Activated CD4-positive, alpha-beta memory T cell treated with anti-CD3 and anti-CD28 coated beads for 36 hours (primary cell): Measurements from ENCODE around the gene DLG2. TPM values are rescaled to one million over a fixed set of nuclear protein-coding genes. Genes with fewer than 3 reads are reported as not detected.

Source experiments
- CTCF ChIA-PET: fragments of 350-600 bp; sonication (Branson Sonifier 250); formaldehyde crosslinking; loops from one replicate; lab custom pipeline; 2021; ENCODE audit warnings: antibody characterized with exemption, inconsistent platforms; lab: Charles Lee
- POLR2A ChIA-PET: fragments of 350-600 bp; sonication (Branson Sonifier 250); formaldehyde crosslinking; loops from one replicate; lab custom pipeline; 2021; ENCODE audit warnings: antibody characterized with exemption; lab: Charles Lee
- DNase-seq: peaks from one replicate; pipeline ENCODE4 v3.0.0-alpha.2; 2020
- H3K27ac Mint-ChIP-seq: one replicate; pipeline ENCODE4 v1.8.0; 2021; ENCODE audit warnings: mixed read lengths
- H3K27me3 Mint-ChIP-seq: one replicate; pipeline ENCODE4 v1.8.0; 2021; ENCODE audit warnings: mixed read lengths
- H3K36me3 Mint-ChIP-seq: one replicate; pipeline ENCODE4 v1.8.0; 2021; ENCODE audit warnings: mixed read lengths
- H3K4me1 Mint-ChIP-seq: one replicate; pipeline ENCODE4 v1.8.0; 2021; ENCODE audit warnings: low read depth, mixed read lengths
- H3K4me3 Mint-ChIP-seq: one replicate; pipeline ENCODE4 v1.8.0; 2021; ENCODE audit warnings: mild to moderate bottlenecking, mixed read lengths
- H3K9me3 Mint-ChIP-seq: one replicate; pipeline ENCODE4 v1.8.0; 2021; ENCODE audit warnings: mixed read lengths
- intact Hi-C: fragments of 100-400 bp; cut with micrococcal nuclease; formaldehyde crosslinking; loops from one replicate; pipeline ENCODE4 v1.15.1; 2023
- total RNA-seq, 2 experiments: library from RNA; stranded (reverse); gene quantifications; one replicate each; pipeline ENCODE4 v1.2.3, GENCODE V29; 2021

Gene DLG2
- total RNA-seq, 2 experiments from 2014 or later: 1.7 to 2.1 TPM

- H3K36me3 Mint-ChIP-seq: no peaks in the 10 kb centered on the region
- H3K4me1 Mint-ChIP-seq: no peaks in the 10 kb centered on the region
- H3K27ac Mint-ChIP-seq: no peak overlapping the region
- H3K4me3 Mint-ChIP-seq: no peak overlapping the region
- CTCF ChIA-PET: no interaction called here
- POLR2A ChIA-PET: no interaction called here
- intact Hi-C loops: no loop called here
- peaks cover 32% of the 10 kb centered on the region for H3K9me3 Mint-ChIP-seq
- no peak for DNase-seq
- H3K27me3 Mint-ChIP-seq: no peaks in the 10 kb centered on the region
Observed at GRCh38 chr11:84594602-84595001, 1032.5 kb downstream of the DLG2 start.

DNA sequence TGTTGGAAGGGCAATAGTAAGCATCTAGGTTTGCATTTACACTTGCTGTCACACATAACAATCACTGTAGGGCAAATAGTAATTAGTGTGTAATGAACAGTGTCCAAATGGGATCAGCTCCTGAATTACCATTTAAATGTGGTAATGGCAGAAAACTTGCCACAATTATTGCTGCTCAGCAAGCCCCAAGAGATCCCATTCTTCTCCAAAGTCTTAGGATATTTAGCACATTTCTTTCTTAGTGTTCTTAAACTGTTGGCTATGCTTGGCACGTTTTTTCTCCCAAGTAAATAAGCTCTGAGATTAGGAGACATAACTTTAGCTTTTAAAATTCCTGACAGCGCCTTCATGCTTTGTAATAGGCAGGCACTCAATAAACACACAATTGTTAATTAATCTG is 1037.0 kb downstream of the DLG2 start:
- ChIA-PET POLR2A (no interaction called here), CTCF (no interaction called here)
- no peaks in the 10 kb centered on the region for H3K4me1 Mint-ChIP-seq
- H3K27ac Mint-ChIP-seq: no peak overlapping the region
- peaks cover 30% of the 10 kb centered on the region for H3K9me3 Mint-ChIP-seq
- H3K36me3 Mint-ChIP-seq: no peaks in the 10 kb centered on the region
- DNase-seq: no peak
- intact Hi-C loops: no loop called here
- no peaks in the 10 kb centered on the region for H3K27me3 Mint-ChIP-seq
- H3K4me3 Mint-ChIP-seq: no peak overlapping the region

GRCh38 chr11:84588131-84588829 is 1038.9 kb downstream of the DLG2 start:
- intact Hi-C loops: no loop called here
- Mint-ChIP-seq H3K27me3 (no peaks in the 10 kb centered on the region), H3K4me1 (no peaks in the 10 kb centered on the region), H3K27ac (no peak overlapping the region), H3K36me3 (no peaks in the 10 kb centered on the region), H3K4me3 (no peak overlapping the region), H3K9me3 (peaks cover 21% of the 10 kb centered on the region)
- POLR2A ChIA-PET: no interaction called here
- CTCF ChIA-PET: no interaction called here
- no peak for DNase-seq

DNA sequence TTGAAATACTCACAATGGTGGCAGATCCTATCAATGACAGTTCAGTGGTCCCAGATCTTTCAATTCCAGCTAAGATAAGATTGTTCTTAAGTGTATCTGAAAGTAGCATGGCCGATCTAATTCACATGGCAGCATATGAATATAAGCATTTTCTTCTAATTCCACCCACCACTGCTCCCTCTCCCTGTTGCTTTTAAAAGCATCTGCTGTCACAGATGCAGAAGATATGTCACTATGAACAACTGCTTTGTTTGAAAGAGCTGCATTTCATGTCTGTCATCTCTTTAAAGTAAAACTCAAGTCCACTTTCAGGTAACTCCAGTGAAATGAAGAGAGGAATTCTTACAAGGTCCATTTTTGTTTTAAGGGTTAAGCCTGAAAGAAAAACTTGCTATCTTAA is 1044.0 kb downstream of the DLG2 start:
- H3K27ac Mint-ChIP-seq: no peak overlapping the region
- ChIA-PET POLR2A (no interaction called here), CTCF (no interaction called here)
- no peak overlapping the region for H3K4me3 Mint-ChIP-seq
- H3K4me1 Mint-ChIP-seq: no peaks in the 10 kb centered on the region
- H3K27me3 Mint-ChIP-seq: no peaks in the 10 kb centered on the region
- DNase-seq: no peak
- H3K36me3 Mint-ChIP-seq: no peaks in the 10 kb centered on the region
- intact Hi-C loops: no loop called here
- H3K9me3 Mint-ChIP-seq: peaks cover 3% of the 10 kb centered on the region

GRCh38 chr11:84581083-84581482 is 1046.1 kb downstream of the DLG2 start:
- H3K4me3 Mint-ChIP-seq: no peak overlapping the region
- H3K36me3 Mint-ChIP-seq: no peaks in the 10 kb centered on the region
- H3K9me3 Mint-ChIP-seq: peaks cover 3% of the 10 kb centered on the region
- no peak overlapping the region for H3K27ac Mint-ChIP-seq
- no peaks in the 10 kb centered on the region for H3K27me3 Mint-ChIP-seq
- POLR2A ChIA-PET: no interaction called here
- intact Hi-C loops: no loop called here
- CTCF ChIA-PET: interaction anchor here (1.6 kb wide), 1 partner anchor 17 kb away, joined by 4 read pairs; no protein-coding TSS in a partner anchor
- no peaks in the 10 kb centered on the region for H3K4me1 Mint-ChIP-seq
- no peak for DNase-seq

GRCh38 chr11:84580428-84580827 is 1046.7 kb downstream of the DLG2 start:
- H3K36me3 Mint-ChIP-seq: no peaks in the 10 kb centered on the region
- H3K9me3 Mint-ChIP-seq: peaks cover 3% of the 10 kb centered on the region
- POLR2A ChIA-PET: no interaction called here
- no peak for DNase-seq
- no peak overlapping the region for H3K27ac Mint-ChIP-seq
- no peaks in the 10 kb centered on the region for H3K4me1 Mint-ChIP-seq
- no peaks in the 10 kb centered on the region for H3K27me3 Mint-ChIP-seq
- intact Hi-C loops: no loop called here
- CTCF ChIA-PET: no interaction called here
- no peak overlapping the region for H3K4me3 Mint-ChIP-seq

DNA sequence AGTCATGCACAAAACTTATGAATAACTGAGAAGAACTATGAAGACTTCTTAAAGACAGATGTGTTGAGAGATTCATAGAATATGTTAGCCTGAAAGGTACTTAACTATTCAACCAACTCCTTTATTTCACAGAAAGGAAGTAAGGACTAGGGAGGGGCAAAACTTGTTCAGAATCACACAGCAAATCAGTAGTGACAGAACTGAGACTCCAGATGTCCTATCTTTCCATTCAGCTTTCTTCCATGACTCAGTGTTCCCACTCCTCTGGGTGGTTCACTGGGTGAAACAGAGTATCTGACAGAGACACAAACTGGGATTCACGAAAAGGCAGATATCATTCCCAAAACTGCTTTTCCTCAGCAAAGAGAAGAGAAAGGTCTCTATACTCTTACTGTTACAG is 1053.3 kb downstream of the DLG2 start:
- intact Hi-C loops: no loop called here
- CTCF ChIA-PET: no interaction called here
- Mint-ChIP-seq H3K9me3 (peaks cover 27% of the 10 kb centered on the region), H3K27me3 (no peaks in the 10 kb centered on the region), H3K27ac (no peak overlapping the region), H3K4me1 (no peaks in the 10 kb centered on the region), H3K36me3 (no peaks in the 10 kb centered on the region), H3K4me3 (no peak overlapping the region)
- no peak for DNase-seq
- POLR2A ChIA-PET: no interaction called here

GRCh38 chr11:84566671-84567070 is 1060.5 kb downstream of the DLG2 start:
- Mint-ChIP-seq H3K4me3 (no peak overlapping the region), H3K27me3 (no peaks in the 10 kb centered on the region), H3K4me1 (no peaks in the 10 kb centered on the region), H3K36me3 (no peaks in the 10 kb centered on the region), H3K27ac (no peak overlapping the region), H3K9me3 (peaks cover 27% of the 10 kb centered on the region)
- ChIA-PET CTCF (interaction anchor here (1.0 to 3.5 kb wide), 3 partner anchors 8 to 48 kb away, joined by 3 to 17 read pairs (median 3); no protein-coding TSS in a partner anchor), POLR2A (no interaction called here)
- intact Hi-C loops: no loop called here
- DNase-seq: no peak

GRCh38 chr11:84564867-84565184 is 1062.3 kb downstream of the DLG2 start:
- Mint-ChIP-seq H3K27ac (no peak overlapping the region), H3K27me3 (no peaks in the 10 kb centered on the region), H3K36me3 (no peaks in the 10 kb centered on the region), H3K4me3 (no peak overlapping the region), H3K4me1 (no peaks in the 10 kb centered on the region), H3K9me3 (peaks cover 16% of the 10 kb centered on the region)
- no peak for DNase-seq
- POLR2A ChIA-PET: no interaction called here
- intact Hi-C loops: loop anchor here (2.0 to 5.0 kb wide), 3 partner anchors 178 to 736 kb away; no protein-coding TSS in a partner anchor
- CTCF ChIA-PET: interaction anchor here (0.6 to 3.5 kb wide), 5 partner anchors 9 to 1781 kb away, joined by 3 to 17 read pairs (median 4); no protein-coding TSS in a partner anchor

DNA sequence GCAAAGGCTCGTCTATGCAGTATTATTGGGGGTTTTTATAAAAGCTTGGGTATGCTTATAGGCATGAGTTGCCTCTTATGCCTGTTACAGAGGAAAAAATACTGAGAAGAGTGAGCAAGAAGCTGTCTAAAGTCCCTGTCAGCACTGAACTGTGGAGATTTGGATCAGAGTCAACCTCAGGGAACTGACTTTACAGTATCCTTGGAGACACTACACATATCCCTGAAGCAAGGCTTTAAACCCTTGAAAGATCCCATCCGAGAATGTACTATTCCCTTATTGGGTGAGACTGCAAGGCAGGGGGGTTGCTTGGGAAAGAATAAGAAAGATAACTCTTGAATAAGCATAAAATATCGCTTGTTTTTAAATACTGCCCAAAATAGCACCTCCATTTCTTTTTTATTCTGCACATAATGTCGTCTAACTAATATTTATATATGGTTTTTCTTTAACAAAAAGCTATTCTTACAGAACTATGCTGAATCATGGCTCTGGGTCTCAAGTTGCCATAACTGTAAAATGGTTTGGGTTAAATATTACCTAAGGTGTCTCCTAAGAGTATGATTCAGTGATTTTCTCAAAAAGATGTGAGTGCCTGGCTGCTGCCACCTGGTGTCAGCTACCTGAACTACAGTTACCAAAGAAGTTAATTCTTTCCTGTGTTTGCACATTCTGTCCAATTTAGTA is 1062.8 kb downstream of the DLG2 start:
- Mint-ChIP-seq H3K9me3 (peaks cover 11% of the 10 kb centered on the region), H3K36me3 (no peaks in the 10 kb centered on the region), H3K4me3 (no peak overlapping the region), H3K27me3 (no peaks in the 10 kb centered on the region), H3K27ac (no peak overlapping the region), H3K4me1 (no peaks in the 10 kb centered on the region)
- ChIA-PET CTCF (interaction anchor here (0.6 to 3.5 kb wide), 5 partner anchors 8 to 1782 kb away, joined by 3 to 17 read pairs (median 4); no protein-coding TSS in a partner anchor), POLR2A (no interaction called here)
- intact Hi-C loops: loop anchor here (2.0 to 5.0 kb wide), 3 partner anchors 177 to 736 kb away; no protein-coding TSS in a partner anchor
- DNase-seq: peak; percentile 14

DNA sequence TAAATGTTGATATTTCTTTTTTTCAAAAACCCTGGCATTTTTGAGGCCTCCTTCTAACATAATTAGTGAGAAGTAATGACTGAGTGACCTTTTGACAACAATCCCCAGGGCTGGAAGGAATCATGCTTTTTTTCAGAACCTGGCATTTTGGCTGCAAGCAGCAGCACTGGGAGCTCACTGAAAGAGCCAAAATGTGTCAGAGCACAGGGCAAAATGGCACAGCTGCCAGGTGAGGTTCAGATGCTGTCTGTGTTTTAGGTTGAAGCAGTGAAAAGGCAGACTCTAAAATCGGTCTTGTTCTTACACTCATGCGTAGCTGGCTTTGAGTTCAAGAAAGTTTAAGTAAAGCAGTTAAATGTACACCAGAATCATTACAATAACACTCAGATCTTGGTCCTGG is 1063.8 kb downstream of the DLG2 start:
- H3K4me3 Mint-ChIP-seq: no peak overlapping the region

GRCh38 chr11:84560206-84560605 is 1066.9 kb downstream of the DLG2 start:
- Mint-ChIP-seq H3K27me3 (no peaks in the 10 kb centered on the region), H3K9me3 (peaks cover 2% of the 10 kb centered on the region), H3K4me1 (no peaks in the 10 kb centered on the region), H3K4me3 (no peak overlapping the region), H3K27ac (no peak overlapping the region), H3K36me3 (no peaks in the 10 kb centered on the region)
- DNase-seq: no peak
- ChIA-PET POLR2A (no interaction called here), CTCF (interaction anchor here (1.0 kb wide), 1 partner anchor 1030 kb away, joined by 3 read pairs; no protein-coding TSS in a partner anchor)
- intact Hi-C loops: loop anchor here (5.0 kb wide), 1 partner anchor 173 kb away; no protein-coding TSS in a partner anchor

More for the DNA sequence above, 1063.8 kb downstream of the DLG2 start:
- ChIA-PET POLR2A (no interaction called here), CTCF (interaction anchor here (2.0 kb wide), 1 partner anchor 18 kb away, joined by 4 read pairs; no protein-coding TSS in a partner anchor)
- Mint-ChIP-seq H3K27ac (no peak overlapping the region), H3K9me3 (peaks cover 3% of the 10 kb centered on the region), H3K4me1 (no peaks in the 10 kb centered on the region), H3K27me3 (no peaks in the 10 kb centered on the region), H3K36me3 (no peaks in the 10 kb centered on the region)
- intact Hi-C loops: loop anchor here (5.0 kb wide), 1 partner anchor 176 kb away; no protein-coding TSS in a partner anchor
- no peak for DNase-seq
